HS-27A (cell line): Measurements from ENCODE around the gene KCNMB2.
"Not testable (repeated sequence)": the region's sequence is repeated elsewhere in the genome, so short reads cannot be mapped to it uniquely, and the experiment has no call there.

Experiments
- DNase-seq: peaks from one replicate; pipeline ENCODE4 v3.0.0-alpha.2; 2012; ENCODE audit warnings: low read depth, missing footprints

The KCNMB2 gene

DNA sequence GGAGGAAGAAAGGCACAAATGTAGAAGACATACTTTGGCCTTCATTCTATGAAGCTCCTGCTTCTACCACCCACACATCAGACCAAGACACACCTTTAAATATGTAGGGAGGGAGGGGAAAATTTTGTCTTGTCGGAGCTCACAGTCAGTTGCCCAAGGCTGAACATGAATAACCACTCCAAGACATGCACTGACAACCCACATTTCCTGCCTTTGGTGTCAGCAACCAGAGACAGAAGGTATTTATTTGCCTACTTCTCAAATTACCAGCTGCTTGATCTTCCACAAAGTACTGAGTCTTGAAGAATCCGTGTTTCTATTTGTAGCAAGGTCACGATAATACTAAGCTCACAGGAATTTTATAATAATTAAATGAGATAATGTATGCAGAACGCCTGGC lies 169.7 kb downstream of the KCNMB2 start:
- DNase-seq: no peak

DNA sequence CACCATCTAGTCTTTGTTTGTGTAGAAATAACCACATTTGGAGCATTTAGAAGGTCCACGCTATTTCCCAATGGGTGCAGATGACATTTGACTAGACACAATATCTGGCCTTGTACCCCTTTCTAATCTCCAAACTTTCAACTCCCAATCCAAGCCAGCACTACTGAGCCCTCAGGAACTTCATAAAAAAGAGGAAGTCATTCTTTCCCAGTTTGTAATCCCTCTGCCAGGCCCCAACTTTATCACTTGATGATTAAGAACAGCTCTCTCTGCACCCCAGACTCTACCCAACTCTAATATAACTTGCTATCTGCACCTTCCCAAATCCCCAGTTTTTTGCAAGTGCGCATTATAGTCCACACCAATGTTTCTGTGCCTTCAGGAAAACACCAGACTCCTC lies 170.2 kb downstream of the KCNMB2 start:
- no peak for DNase-seq

DNA sequence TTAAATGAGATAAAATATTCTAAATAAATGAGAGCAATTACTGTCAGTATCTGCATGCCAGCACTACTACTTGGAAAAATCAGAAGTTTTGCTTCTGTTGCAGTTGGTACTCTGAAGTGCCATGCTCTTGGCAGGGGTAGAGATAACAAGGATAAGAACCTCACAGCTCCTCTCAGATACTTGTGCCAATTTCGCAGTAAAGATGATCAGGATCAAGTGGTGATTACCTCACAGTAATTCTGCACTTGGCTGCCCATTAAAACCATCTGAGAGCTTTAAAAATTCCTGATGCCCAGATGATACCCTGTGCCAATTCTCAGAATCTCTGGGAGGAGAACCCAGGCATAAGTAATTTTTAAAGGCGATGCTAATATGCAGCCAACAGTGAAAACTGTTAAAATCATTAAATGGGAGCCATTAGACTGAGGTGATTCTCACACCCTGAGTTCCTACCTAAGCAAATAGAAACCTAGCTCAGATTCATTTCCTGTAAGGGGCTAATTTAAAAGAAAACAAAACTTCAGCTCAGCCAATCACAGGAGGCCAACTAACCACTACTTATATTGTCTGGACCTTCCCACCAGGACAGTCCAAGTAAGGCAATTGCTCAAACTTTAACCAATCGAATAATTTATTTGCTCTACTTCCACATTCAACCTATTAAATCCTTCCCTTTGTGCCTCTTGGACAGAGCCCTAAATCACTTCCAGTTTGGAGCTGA lies 171.2 kb downstream of the KCNMB2 start:
- DNase-seq: no peak

DNA sequence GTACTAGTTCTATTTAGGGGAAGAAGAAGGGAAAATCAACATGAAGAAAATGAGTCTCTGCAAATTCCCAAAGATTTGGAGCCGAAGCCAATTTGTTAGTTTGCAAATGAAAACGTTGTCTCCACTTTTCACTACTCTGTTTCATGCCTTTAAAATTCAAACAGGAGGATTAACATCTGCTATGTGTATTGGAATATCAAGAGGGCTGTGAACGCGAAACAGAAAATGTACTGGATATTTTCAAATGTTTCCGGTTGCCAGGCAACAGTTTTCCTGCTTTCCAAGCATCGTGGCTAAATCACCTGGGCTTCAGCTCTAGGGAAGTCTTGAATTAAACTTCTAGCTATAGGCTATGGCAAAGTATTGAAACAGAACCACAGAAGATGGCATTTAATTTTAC lies 172.8 kb downstream of the KCNMB2 start:
- DNase-seq: no peak

DNA sequence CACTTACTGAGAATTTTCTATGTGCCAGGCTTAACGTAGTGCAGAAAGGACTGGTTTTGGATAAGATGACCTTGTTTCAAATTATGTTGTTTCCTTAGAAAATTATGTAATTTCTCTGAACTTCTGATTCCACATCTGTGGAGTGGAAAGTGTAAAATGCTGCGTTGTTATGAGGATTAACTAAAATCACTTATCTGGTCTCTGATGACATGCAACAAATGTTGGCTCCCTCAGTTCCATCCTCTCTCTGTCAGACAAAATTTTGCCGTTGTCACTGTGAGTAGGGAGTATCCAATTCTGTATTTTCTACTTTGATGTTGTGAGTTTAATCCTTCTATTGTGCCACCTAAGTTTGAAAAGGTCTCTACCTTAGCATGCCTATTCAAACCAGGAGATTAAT lies 175.5 kb downstream of the KCNMB2 start:
- no peak for DNase-seq

DNA sequence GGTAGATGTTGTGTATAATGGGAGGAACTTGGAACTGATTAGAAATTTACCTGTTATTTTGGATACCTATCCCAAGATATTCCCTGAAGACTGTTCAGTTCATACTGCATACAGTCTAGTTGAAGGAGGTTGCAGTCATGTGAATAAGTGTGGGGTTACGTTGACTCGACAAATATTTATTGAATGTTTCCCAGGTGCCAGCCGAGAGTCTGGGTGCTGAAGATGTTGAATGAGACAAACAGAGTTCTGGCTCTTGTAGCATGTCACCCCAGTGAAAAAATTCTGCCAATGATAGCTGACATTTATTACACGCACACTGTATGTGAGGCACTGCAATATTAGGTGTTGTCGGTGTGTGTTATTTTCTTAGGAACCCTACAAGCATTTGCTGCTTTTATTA lies 176.0 kb downstream of the KCNMB2 start:
- DNase-seq: no peak

DNA sequence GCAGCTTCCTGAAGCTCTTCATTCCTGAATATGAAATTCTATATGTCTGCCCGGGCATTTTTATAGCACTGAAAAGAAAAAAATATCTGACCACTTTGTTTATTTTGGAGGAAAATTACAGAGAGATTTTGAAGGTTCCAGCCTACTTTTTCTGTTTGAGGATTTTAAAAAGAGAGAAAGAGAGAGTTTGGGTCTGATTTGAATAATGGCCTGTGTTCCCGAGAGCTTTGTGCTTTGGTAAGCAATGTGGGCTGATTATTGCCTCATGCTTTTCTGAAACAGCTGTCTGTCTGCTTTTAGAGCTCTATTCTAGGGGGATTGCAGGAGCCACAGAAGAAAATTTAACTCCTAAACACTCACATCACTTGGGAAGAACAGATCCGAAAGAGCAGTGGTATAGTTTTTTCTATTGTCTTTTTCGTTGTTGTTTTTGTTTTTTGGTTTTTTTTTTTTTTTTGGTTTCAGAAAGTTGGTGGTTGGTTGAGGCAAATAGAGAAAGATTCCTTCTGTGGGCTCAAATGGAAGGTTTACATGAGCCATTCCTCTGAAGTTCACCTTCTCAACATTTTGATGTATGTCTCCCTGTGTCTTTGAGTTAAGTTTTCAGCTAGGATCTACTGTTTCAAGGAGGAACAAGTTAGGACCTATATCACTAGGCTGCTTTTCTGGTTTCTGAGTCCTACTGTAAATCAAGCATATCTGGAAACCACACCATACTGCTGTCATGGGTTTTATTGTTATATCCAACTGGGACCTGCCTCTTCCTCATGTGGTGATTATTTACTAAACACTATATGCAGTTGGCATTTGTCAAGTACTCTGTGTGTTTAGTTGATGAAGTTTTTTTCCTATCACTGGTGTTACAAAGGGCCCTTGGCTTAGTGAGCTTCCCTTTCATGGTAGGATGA lies 178.9 kb downstream of the KCNMB2 start:
- DNase-seq: no peak

DNA sequence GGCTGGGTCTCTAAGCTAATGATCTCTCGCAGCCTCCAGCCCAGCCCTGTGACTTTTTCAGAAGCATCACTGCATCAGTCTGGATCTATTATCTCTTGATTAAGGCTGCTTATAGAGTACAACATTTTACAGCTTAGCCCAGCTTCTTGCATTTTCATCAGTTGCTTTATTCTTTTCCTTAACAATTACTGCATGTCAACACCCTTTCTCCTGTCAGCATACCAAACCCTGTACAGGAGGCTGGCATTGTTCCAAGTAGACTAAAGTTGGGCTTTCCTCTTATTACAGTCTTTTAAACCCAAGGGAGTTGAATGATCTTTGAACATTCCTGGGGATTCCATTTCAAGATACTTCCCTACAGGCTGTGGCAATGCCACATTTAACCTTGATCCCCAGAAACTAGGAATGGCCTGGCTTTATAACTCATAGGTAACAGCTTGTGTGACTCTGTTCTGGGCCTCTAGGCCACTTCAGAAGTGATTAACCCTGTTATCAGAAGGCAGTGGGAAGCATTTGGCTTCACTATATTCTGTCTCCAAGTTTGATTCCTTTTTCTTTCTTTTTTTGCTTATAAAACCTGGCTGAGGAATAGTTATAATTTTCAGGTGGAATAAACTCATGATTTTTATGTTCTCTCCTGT lies 182.9 kb downstream of the KCNMB2 start:
- DNase-seq: no peak

DNA sequence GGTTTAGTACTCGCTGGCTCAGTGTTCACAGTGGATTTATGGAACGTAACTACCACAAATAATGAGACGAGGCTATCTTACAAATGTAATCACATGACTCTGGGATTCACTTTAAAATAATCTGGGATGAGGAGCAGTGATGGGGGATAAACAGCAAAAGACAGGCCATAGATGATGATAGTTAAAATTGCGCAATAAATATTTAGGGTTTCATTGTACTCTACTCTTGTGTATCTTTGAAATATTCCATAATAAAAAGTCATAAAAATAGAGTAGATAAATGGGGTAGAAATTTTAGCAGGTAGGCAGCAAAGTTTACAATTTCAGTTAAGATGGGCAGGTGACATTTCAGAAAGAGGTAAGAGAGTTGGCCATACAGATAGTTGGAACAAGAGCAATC lies 196.6 kb downstream of the KCNMB2 start:
- no peak for DNase-seq

DNA sequence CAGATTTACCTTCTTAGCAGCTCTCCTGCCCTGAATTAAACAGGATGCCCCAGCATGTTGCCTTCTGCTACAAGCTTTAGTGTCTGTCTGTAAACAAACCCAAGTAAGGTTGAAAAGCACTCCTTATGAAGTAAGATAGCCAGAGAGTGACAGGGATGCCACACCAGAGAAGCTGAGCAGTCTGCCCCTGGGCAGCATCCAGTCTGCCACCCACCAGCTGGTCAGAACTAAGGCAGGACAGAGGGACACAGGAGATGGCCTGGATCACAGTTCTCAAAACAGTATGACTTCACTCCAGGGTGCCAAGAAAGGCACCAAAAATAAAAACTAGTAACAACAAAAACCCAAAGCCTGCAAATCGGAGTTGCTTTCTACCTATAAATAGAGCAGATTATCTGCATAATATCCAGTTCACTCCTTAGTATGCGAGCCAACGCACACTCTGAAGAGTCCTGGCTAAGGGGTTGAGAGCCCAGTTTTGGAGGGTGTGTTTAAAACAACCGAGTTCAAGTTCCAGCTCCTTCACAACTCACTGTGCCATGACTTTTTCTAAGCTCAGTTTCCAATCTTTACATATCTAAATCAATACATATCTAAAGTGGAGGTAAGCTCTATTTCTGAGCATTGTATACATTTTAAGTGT lies 198.9 kb downstream of the KCNMB2 start:
- DNase-seq: no peak

DNA sequence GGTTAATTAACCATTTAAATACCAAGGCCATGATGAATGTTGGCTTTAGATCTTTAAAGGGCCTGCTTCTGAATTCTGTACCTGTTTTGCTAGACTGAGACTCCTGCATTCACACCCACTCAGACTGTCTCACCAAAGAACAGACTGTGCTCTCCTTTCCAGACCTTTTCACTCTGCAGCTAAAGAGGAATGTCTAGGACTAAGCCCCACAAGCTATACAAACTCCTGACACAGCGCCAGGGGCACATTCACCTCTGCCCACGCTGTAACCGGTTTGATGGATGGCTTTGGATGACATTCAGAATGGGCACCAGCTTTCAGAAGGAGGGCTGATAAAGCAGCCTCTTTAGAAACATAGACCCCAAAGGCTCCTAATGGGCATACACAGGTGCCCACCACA lies 200.1 kb downstream of the KCNMB2 start:
- no peak for DNase-seq

DNA sequence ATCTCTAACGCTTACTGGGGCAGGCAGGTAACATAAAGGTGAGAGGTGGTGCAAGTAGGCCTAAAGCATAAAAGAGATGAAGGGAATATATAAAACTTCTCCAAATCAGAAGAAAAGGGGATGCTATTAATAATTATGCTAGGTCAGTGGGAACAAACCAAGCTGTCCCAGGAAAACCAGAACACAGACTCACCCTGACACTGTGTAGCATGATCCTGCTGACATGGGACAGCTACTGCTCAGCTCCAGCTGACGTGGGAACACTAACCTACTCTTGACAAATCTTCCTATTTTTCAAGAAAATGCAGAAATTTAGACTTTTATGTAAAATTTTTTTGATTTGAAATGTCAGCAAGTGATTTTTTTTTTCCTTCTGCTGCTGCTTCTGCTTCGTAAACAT lies 203.5 kb downstream of the KCNMB2 start:
- no peak for DNase-seq

DNA sequence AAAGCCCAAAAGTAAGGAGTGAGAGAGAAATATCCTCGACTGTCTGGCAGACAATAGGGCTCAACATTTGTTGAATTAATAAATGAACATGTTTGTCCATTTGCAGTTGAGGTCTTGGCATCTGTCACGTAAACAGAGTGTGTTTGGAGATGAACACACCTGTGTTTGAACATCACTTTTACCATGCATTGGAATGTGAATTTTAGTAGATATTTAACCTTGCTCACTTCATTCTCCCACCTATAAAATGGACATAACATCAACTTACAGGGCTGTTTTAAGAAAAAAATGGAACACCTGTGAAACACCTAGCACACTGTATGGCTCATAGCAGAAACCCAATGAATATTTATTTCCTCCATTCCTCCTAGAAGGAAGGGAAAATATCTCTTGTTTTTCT lies 204.8 kb downstream of the KCNMB2 start:
- DNase-seq: no peak

DNA sequence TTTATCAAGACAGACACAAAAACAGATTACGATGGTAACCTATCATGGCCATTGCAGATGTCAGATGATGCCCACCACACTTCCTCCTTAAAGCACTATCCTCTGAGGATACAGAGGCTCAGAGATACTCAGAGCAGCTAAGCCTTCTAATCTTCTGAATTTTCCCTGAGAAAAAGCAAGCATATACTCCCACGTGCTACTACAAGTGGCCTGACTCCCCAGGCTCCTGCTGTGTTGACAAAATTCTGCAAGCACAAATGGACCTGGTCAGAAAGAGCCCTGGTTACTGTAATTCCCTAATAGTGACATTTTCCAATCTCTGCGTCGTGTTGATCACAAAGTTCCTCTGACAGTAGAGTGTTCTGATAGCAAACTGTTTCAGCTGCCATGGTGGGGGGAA lies 207.1 kb downstream of the KCNMB2 start:
- no peak for DNase-seq

DNA sequence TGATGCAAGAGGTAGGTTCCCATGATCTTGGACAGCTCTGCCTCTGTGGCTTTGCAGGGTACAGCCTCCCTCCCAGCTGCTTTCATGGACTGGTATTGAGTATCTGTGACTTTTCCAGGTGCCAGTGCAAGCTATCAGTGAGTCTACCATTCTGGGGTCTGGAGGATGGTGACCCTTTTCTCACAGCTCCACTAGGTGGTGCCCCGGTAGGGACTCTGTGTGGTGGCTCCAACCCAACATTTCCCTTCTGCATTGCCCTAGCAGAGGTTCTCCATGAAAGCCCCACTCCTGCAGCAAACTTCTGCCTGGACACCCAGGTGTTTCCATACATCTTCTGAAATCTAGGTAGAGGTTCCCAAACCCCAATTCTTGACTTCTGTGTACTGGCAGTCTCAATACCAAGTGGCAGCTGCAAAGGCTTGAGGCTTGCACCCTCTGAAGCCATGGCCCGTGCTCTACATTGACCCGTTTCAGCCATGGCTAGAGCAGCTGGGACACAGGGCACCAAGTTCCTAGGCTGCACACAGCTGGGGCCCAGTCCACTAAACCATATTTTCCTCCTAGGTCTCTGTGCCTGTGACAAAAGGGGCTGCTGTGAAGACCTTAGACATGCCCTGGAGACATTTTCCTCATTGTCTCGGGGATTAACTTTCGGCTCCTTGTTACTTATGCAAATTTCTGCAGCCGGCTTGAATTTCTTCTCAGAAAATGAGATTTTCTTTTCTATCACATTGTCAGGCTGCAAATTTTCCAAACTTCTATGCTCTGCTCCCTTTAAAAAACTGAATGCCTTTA lies 209.8 kb downstream of the KCNMB2 start:
- not testable (repeated sequence) for DNase-seq

DNA sequence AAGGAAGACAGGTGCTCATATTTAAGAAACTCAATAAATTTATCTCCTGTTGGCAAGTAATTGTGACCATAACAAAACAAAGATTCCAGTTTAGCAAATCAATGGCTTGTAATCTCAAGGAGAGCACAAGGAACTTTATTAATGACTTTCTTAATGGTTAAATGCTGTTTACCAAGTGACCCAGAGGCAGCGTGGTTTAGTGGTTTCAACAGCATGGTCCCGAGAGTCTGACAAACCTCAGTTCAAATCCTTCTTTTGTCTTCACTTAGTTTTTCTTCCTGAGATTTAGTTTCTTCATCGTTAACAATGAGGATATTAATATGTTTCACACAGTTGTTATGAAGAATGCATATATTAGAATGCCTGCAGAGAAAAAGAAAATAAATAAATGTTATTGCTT lies 212.6 kb downstream of the KCNMB2 start:
- DNase-seq: no peak

DNA sequence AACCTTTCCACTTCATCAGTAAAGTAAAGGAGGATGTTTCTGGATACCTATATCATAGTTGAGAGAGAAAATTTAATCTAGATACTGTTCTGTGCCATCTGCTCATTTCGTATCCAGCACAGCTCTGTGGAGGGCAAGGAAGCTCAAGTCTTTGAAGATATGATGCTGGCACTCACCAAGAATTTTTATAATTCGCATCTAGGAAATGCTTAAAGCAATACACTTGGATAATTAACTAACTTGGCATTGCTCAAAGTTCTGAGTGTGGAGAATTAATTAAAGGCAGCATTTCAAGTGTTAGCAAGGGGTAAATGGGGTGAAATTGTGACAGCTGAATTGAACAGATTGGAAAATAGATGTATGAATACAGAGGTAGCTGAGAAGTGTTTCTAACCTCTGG lies 213.2 kb downstream of the KCNMB2 start:
- DNase-seq: no peak

DNA sequence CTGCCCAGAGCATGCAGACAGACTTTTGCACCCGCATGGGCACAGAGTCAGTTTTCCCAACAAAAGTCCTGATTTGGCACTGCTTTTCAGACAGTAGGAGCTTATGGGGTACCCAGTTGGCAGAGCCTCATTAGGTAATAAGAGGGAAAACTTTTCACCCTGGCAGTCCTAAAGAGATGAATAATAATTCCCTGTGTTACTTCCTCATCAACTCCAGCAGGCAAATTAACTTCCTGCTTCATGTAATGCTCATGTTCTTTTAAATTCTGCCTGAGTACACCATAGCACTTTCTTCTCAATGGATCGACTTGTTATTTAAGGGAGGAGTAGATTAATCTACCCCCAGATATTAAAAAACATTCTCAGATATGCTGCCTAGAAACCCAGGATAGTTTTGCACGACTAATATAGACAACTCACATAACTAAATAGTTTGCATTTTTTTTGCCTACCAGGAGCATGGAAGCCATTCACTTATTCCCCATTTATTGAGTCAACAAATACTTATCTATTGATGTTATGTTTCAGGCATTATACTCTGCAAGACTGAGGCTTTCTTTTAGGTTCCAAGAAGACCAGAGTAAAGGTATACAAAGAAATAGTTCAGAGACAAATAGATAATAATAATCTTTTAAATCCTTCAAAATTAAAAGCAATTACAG lies 214.5 kb downstream of the KCNMB2 start:
- no peak for DNase-seq

DNA sequence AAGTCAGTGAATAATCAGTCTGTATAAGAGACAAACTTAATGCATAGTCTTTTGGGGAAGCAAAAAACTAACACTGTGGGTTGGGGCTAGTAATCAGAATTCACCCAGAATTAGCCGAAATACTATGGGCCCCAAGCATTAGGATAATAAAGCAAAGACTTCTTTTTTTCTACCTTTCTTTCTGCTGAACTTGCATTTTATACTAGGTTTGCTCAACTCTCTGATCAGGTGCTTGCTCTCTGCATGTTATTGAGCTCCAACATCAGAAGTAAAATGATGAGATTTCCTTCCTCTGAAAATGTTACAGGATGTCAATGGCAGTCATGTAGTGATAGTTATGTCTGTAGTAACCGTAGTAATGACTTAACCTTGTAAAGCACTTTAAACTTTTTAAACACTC lies 216.6 kb downstream of the KCNMB2 start:
- DNase-seq: no peak

DNA sequence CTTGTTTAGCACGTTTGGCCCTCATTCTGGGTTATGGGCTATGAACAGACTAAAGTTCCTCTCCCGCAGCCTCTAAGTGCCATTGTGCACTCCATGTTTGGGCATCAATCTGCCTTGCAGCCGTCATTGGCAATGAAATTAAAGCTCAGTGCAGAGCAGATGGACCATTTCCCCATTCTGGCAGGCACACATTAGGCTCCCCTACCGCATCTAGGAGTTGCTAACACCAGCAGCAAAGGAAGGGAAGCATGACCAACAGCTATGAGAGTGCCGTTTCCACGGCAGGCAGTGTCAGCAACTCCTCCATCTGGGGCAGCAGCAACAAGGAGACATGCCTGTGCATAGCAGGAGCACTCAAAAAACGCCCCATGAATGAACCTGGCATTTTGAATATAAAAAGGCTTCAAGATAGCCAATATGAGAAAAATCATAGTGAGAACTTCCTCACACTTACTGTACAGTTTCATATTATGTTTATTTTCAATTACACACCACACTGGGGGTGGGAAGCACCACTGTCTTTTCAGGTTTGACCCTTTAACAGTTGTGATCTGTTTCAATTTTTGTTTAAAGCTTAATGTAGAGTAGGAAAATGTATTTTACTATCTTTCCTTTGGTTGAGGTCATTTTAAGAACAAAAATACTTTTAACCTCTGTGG lies 218.7 kb downstream of the KCNMB2 start:
- DNase-seq: no peak

DNA sequence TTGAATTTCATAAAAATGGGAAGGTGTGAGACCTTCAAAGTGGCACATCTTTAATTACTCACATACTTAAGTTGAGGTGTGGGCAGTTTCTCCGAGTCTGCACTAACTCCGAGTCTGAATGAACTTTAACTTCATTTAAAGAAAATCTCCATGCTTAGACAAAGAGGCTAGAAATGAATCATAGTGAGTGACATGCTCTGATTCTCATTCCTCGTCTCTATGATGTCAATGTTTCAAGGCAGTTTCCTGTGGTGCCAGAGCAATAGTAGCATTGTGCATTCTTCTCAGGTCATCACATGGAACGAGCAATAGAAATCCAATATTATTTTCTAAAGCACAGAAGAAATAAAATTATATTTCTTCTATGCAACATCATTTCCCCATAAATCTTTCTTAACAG lies 224.8 kb downstream of the KCNMB2 start:
- DNase-seq: no peak
